ENCODE results near the gene TBC1D2.

TBC1D2 gene

DNA sequence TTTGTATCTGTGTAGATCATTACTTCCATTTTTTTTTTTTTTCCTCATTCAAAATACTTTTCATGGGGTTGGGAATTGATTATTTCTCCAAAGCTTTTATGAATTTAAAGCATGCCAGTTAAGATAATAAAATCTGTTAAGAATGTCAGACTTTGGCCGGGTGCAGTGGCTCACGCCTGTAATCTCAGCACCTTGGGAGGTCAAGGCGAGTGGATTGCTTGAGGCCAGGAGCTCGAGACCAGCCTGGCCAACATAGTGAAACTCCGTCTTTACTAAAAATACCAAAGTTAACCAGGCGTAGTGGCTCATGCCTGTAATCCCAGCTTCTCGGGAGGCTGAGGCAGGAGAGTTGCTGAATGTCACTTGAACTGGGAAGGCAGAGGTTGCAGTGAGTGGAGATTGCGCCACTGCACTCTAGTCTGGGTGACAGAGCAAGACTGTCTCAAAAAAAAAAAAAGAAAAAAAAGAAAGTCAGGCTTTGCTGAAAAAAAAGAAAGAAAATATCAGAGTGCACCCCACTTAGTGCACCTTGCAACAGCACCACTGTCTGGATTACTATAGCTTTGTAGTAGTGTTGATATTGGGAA lies 18.5 kb downstream of the TBC1D2 start:
- H3K27ac ChIP-seq (ENCODE audit: low read length): no peak overlapping the region
- H3K27me3 ChIP-seq (ENCODE audit: low read depth, low read length): no peaks in the 10 kb centered on the region
- H3K36me3 ChIP-seq (ENCODE audit: control insufficient read depth in 1 of 2, insufficient read depth in 2 of 2, low read length in 2 of 2): peaks cover 0 to 7% of the 10 kb centered on the region in 2 donors
- no peaks in the 10 kb centered on the region for H3K4me1 ChIP-seq (ENCODE audit: control insufficient read depth in 1 of 2, insufficient read depth in 2 of 2, low read length in 2 of 2)
- H3K9me3 ChIP-seq (ENCODE audit: control insufficient read depth in 1 of 2, low read length in 2 of 2): no peaks in the 10 kb centered on the region
- H3K4me3 ChIP-seq (ENCODE audit: low read depth in 1 of 2, low read length in 2 of 2): no peak overlapping the region

DNA sequence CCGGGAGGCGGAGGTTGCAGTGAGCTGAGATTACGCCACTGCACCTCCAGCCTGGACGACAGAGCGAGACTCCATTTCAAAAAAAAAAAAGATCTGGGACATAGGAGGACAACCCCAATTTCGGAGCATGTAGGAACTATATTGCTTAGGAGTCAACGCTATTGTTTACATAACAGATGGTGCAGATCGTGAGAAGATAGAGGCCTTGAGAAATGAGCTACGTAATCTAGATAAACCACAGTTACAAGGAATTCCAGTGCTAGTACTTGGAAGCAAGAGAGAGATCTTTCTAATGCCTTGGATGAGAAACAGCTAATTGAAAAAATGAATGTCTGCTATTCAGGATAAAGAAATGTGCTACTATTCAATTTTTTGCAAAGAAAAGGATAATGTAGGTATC lies 20.3 kb downstream of the TBC1D2 start:
- H3K36me3 ChIP-seq (ENCODE audit: control insufficient read depth in 1 of 2, insufficient read depth in 2 of 2, low read length in 2 of 2): peaks cover 7% of the 10 kb centered on the region in 2 donors
- H3K4me1 ChIP-seq (ENCODE audit: control insufficient read depth in 1 of 2, insufficient read depth in 2 of 2, low read length in 2 of 2): peaks cover 0 to 3% of the 10 kb centered on the region in 2 donors
- H3K4me3 ChIP-seq (ENCODE audit: low read depth in 1 of 2, low read length in 2 of 2): no peak overlapping the region
- no peaks in the 10 kb centered on the region for H3K27me3 ChIP-seq (ENCODE audit: low read depth, low read length)
- no peaks in the 10 kb centered on the region for H3K9me3 ChIP-seq (ENCODE audit: control insufficient read depth in 1 of 2, low read length in 2 of 2)
- no peak overlapping the region for H3K27ac ChIP-seq (ENCODE audit: low read length)

- Histone ChIP-seq H3K4me3 (ENCODE audit: low read depth in 1 of 2, low read length in 2 of 2) (no peak overlapping the region), H3K27ac (ENCODE audit: low read length) (peak overlapping the region; percentile 29), H3K9me3 (ENCODE audit: control insufficient read depth in 1 of 2, low read length in 2 of 2) (no peaks in the 10 kb centered on the region), H3K4me1 (ENCODE audit: control insufficient read depth in 1 of 2, insufficient read depth in 2 of 2, low read length in 2 of 2) (peaks cover 0 to 3% of the 10 kb centered on the region in 2 donors), H3K36me3 (ENCODE audit: control insufficient read depth in 1 of 2, insufficient read depth in 2 of 2, low read length in 2 of 2) (peaks cover 7 to 9% of the 10 kb centered on the region in 2 donors), H3K27me3 (ENCODE audit: low read depth, low read length) (no peaks in the 10 kb centered on the region)
Observed at GRCh38 chr9:98234245-98234825, 21.1 kb downstream of the TBC1D2 start.

DNA sequence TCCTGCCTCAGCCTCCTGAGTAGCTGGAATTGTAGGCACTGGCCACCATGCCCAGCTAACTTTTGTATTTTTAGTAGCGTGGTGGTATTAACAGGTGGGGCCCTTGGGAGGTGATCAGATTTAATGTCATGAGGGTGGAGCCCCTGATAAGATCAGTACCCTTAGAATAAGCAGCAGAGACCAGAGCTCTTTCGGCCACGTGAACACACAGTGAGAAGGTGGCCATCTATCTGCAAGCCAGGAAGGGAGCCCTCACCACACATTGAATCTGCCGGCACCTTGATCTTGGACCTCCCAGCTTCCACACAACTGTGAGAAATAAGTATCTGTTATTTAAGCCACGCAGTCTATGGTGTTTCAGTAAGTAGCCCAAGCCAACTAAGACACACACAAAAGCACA lies 22.5 kb downstream of the TBC1D2 start:
- Histone ChIP-seq H3K4me3 (ENCODE audit: low read depth in 1 of 2, low read length in 2 of 2) (no peak overlapping the region), H3K4me1 (ENCODE audit: control insufficient read depth in 1 of 2, insufficient read depth in 2 of 2, low read length in 2 of 2) (peaks cover 0 to 3% of the 10 kb centered on the region in 2 donors), H3K27ac (ENCODE audit: low read length) (no peak overlapping the region), H3K9me3 (ENCODE audit: control insufficient read depth in 1 of 2, low read length in 2 of 2) (no peaks in the 10 kb centered on the region), H3K27me3 (ENCODE audit: low read depth, low read length) (no peaks in the 10 kb centered on the region), H3K36me3 (ENCODE audit: control insufficient read depth in 1 of 2, insufficient read depth in 2 of 2, low read length in 2 of 2) (peaks cover 7 to 20% of the 10 kb centered on the region in 2 donors)

DNA sequence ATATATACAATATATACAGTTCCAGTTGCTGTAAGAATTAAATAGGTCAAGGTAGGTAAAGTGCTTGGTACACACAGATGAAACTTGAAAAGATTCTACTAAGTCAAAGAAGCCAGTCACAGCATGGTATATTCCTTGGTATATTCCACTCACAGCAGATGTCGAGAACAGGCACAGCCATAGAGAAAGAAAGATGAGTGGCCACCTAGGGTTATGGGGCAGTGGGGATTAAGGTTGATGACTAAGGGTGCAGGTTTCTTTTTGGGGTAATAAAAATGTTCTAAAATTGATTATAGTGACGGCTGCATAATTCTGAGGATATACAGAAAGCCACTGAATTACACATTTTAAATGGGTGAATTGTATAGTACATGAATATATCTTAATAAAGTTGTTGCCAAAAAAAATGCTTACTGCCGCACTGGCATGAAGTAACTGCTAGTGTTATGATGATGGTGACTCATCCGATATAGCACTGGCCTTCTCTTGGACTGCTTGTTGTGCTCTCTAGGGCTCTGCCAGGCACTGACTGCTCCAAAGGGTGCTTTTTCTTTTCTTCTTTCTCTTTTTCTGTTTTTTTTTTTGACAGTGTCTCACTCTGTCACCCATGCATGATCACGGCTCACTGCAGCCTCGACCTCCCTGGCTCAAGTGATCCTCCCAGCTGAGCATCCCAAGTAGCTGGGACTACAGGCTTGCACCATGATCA lies 23.5 kb downstream of the TBC1D2 start:
- Histone ChIP-seq H3K27me3 (ENCODE audit: low read depth, low read length) (no peaks in the 10 kb centered on the region), H3K27ac (ENCODE audit: low read length) (no peak overlapping the region), H3K9me3 (ENCODE audit: control insufficient read depth in 1 of 2, low read length in 2 of 2) (no peaks in the 10 kb centered on the region), H3K36me3 (ENCODE audit: control insufficient read depth in 1 of 2, insufficient read depth in 2 of 2, low read length in 2 of 2) (peaks cover 7 to 20% of the 10 kb centered on the region in 2 donors), H3K4me3 (ENCODE audit: low read depth in 1 of 2, low read length in 2 of 2) (no peak overlapping the region), H3K4me1 (ENCODE audit: control insufficient read depth in 1 of 2, insufficient read depth in 2 of 2, low read length in 2 of 2) (peaks cover 0 to 3% of the 10 kb centered on the region in 2 donors)

DNA sequence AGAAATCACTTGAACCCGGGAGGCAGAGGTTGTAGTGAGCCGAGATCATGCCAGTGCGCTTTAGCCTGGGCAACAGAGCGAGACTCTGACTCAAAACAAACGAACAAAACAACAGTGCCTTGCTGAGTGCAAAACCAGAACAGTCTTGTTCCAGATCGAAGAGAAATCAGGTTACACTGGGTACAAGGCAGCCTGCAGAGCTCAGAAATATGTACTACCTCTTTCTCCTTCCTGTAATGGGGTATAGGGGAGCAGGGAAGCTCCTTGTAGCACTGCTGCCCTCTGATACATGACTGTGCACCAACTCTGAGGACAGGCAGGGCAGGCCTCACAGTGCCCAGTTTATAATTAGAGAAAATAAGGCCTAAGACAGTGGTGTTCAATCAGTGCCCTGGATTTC lies 24.7 kb downstream of the TBC1D2 start:
- Histone ChIP-seq H3K27ac (ENCODE audit: low read length) (no peak overlapping the region), H3K4me1 (ENCODE audit: control insufficient read depth in 1 of 2, insufficient read depth in 2 of 2, low read length in 2 of 2) (peaks cover 0 to 3% of the 10 kb centered on the region in 2 donors)

GRCh38 chr9:98230304-98230703 lies 25.1 kb downstream of the TBC1D2 start:
- H3K9me3 ChIP-seq (ENCODE audit: control insufficient read depth in 1 of 2, low read length in 2 of 2): no peaks in the 10 kb centered on the region
- H3K36me3 ChIP-seq (ENCODE audit: control insufficient read depth in 1 of 2, insufficient read depth in 2 of 2, low read length in 2 of 2): peaks cover 7 to 31% of the 10 kb centered on the region in 2 donors
- H3K4me3 ChIP-seq (ENCODE audit: low read depth in 1 of 2, low read length in 2 of 2): no peak overlapping the region
- no peaks in the 10 kb centered on the region for H3K27me3 ChIP-seq (ENCODE audit: low read depth, low read length)
- peaks cover 0 to 3% of the 10 kb centered on the region in 2 donors for H3K4me1 ChIP-seq (ENCODE audit: control insufficient read depth in 1 of 2, insufficient read depth in 2 of 2, low read length in 2 of 2)
- H3K27ac ChIP-seq (ENCODE audit: low read length): no peak overlapping the region

More for the DNA sequence above, 24.7 kb downstream of the TBC1D2 start:
- Histone ChIP-seq H3K9me3 (ENCODE audit: control insufficient read depth in 1 of 2, low read length in 2 of 2) (no peaks in the 10 kb centered on the region), H3K4me3 (ENCODE audit: low read depth in 1 of 2, low read length in 2 of 2) (no peak overlapping the region), H3K27me3 (ENCODE audit: low read depth, low read length) (no peaks in the 10 kb centered on the region), H3K36me3 (ENCODE audit: control insufficient read depth in 1 of 2, insufficient read depth in 2 of 2, low read length in 2 of 2) (peaks cover 7 to 26% of the 10 kb centered on the region in 2 donors)

DNA sequence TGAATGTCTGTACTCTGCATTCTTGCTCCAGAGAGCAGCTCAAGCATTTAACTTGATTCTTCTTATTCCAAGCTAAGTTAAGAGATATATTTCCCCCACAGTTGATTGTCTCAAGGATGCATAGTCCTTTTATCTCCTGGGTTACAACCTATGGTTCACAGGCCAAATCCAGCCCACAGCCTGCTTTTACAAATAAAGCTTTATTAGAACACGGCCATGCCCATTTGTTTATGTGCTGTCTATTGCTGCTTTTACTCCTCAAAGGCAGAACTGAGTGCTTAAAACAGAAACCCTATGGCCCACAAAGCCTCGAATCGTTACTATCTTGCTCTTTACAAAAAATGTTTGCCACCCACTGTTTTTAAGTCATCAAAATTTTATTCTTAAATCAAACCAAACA lies 25.8 kb downstream of the TBC1D2 start:
- H3K27me3 ChIP-seq (ENCODE audit: low read depth, low read length): no peaks in the 10 kb centered on the region

GRCh38 chr9:98229090-98229395 lies 26.4 kb downstream of the TBC1D2 start:
- Histone ChIP-seq H3K27me3 (ENCODE audit: low read depth, low read length) (no peaks in the 10 kb centered on the region), H3K36me3 (ENCODE audit: control insufficient read depth in 1 of 2, insufficient read depth in 2 of 2, low read length in 2 of 2) (peaks cover 7 to 33% of the 10 kb centered on the region in 2 donors), H3K27ac (ENCODE audit: low read length) (no peak overlapping the region), H3K4me3 (ENCODE audit: low read depth in 1 of 2, low read length in 2 of 2) (no peak overlapping the region), H3K9me3 (ENCODE audit: control insufficient read depth in 1 of 2, low read length in 2 of 2) (no peaks in the 10 kb centered on the region), H3K4me1 (ENCODE audit: control insufficient read depth in 1 of 2, insufficient read depth in 2 of 2, low read length in 2 of 2) (peaks cover 0 to 3% of the 10 kb centered on the region in 2 donors)

More for the DNA sequence above, 25.8 kb downstream of the TBC1D2 start:
- Histone ChIP-seq H3K4me3 (ENCODE audit: low read depth in 1 of 2, low read length in 2 of 2) (no peak overlapping the region), H3K36me3 (ENCODE audit: control insufficient read depth in 1 of 2, insufficient read depth in 2 of 2, low read length in 2 of 2) (peaks cover 7 to 33% of the 10 kb centered on the region in 2 donors), H3K27ac (ENCODE audit: low read length) (no peak overlapping the region), H3K9me3 (ENCODE audit: control insufficient read depth in 1 of 2, low read length in 2 of 2) (no peaks in the 10 kb centered on the region), H3K4me1 (ENCODE audit: control insufficient read depth in 1 of 2, insufficient read depth in 2 of 2, low read length in 2 of 2) (peaks cover 0 to 3% of the 10 kb centered on the region in 2 donors)

- Histone ChIP-seq H3K27me3 (ENCODE audit: low read depth, low read length) (no peaks in the 10 kb centered on the region), H3K36me3 (ENCODE audit: control insufficient read depth in 1 of 2, insufficient read depth in 2 of 2, low read length in 2 of 2) (peaks cover 6 to 33% of the 10 kb centered on the region in 2 donors), H3K9me3 (ENCODE audit: control insufficient read depth in 1 of 2, low read length in 2 of 2) (no peaks in the 10 kb centered on the region), H3K4me3 (ENCODE audit: low read depth in 1 of 2, low read length in 2 of 2) (no peak overlapping the region), H3K4me1 (ENCODE audit: control insufficient read depth in 1 of 2, insufficient read depth in 2 of 2, low read length in 2 of 2) (peaks cover 0 to 3% of the 10 kb centered on the region in 2 donors), H3K27ac (ENCODE audit: low read length) (no peak overlapping the region)
Observed at GRCh38 chr9:98228392-98229089, 26.9 kb downstream of the TBC1D2 start.

DNA sequence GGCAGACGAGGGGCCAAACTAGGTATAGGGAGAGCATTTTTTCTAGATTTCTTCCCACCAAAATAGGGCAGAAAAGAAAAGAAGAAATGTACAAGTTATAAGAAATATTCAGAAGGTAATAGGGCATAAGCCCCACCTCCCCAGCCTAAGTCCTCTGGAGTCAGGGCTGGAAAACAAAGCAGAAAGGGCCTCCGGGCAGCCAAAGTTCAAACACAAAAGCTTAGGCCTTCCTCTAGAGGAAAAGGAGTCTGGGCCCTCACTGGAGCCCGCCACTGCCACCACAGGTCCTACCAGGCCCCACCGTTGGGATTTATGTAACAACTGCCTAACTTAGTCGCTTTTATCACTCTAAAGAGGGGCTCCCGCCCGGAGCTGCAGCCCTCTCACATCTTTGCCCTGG lies 27.6 kb downstream of the TBC1D2 start:
- H3K9me3 ChIP-seq (ENCODE audit: control insufficient read depth in 1 of 2, low read length in 2 of 2): no peaks in the 10 kb centered on the region
- H3K27ac ChIP-seq (ENCODE audit: low read length): no peak overlapping the region
- H3K4me3 ChIP-seq (ENCODE audit: low read depth in 1 of 2, low read length in 2 of 2): no peak overlapping the region
- H3K36me3 ChIP-seq (ENCODE audit: control insufficient read depth in 1 of 2, insufficient read depth in 2 of 2, low read length in 2 of 2): peaks cover 0 to 33% of the 10 kb centered on the region in 2 donors
- no peaks in the 10 kb centered on the region for H3K27me3 ChIP-seq (ENCODE audit: low read depth, low read length)
- H3K4me1 ChIP-seq (ENCODE audit: control insufficient read depth in 1 of 2, insufficient read depth in 2 of 2, low read length in 2 of 2): peaks cover 0 to 3% of the 10 kb centered on the region in 2 donors

Data from muscle layer of duodenum (tissue), 2 donors.